NCI-H2171 (cell line): Measurements from ENCODE around the gene RIOX2.
"Not testable (repeated sequence)": the region's sequence is repeated elsewhere in the genome, so short reads cannot be mapped to it uniquely, and the experiment has no call there.

Experiments used
- DNase-seq: peaks from one replicate; lab custom pipeline; 2025; lab: John Stamatoyannopoulos, UW

RIOX2 gene

DNA sequence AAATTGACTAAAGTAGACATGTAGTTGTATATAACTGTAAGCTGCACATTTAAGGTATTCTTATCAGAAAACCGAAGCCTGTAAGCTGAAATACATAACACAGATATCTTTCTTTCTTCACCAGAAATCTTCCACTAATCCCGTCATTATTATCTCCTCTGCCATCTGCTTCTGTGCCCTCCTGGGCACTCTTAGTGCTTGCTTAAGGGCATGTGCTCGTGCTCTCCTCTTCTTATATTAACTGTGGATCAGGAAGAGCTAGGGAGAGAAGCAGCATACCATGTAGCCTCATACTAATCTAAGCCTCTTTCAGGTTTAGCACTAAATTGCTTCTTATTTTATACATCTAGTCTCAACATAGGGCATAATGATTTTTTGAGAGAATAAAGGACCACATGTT, 60.8 kb downstream of the RIOX2 start:
- DNase-seq, result no peak

- no peak for DNase-seq
These were observed 61.3 kb downstream of the RIOX2 start for GRCh38 chr3:97910931-97911351.

DNA sequence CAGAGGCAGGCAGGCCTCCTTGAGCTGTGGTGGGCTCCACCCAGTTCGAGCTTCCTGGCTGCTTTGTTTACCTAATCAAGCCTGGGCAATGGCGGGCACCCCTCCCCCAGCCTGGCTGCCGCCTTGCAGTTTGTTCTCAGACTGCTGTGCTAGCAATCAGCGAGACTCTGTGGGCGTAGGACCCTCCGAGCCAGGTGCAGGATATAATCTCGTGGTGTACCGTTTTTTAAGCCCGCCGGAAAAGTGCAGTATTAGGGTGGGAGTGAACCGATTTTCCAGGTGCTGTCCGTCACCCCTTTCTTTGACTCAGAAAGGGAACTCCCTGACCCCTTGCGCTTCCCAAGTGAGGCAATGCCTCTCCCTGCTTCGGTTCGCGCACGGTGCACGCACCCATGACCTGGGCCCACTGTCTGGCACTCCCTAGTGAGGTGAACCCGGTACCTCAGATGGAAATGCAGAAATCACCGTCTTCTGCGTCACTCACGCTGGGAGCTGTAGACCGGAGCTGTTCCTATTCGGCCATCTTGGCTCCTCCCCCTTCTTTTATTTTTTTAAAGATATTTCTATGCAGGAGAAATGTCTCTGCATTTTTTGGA, 61.9 kb downstream of the RIOX2 start:
- not testable (repeated sequence) for DNase-seq

DNA sequence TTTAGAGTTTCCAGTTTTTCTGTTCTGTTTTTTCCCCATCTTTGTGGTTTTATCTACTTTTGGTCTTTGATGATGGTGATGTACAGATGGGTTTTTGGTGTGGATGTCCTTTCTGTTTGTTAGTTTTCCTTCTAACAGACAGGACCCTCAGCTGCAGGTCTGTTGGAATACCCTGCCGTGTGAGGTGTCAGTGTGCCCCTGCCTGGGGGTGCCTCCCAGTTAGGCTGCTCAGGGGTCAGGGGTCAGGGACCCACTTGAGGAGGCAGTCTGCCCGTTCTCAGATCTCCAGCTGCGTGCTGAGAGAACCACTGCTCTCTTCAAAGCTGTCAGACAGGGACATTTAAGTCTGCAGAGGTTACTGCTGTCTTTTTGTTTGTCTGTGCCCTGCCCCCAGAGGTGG, 62.4 kb downstream of the RIOX2 start:
- not testable (repeated sequence) for DNase-seq

DNA sequence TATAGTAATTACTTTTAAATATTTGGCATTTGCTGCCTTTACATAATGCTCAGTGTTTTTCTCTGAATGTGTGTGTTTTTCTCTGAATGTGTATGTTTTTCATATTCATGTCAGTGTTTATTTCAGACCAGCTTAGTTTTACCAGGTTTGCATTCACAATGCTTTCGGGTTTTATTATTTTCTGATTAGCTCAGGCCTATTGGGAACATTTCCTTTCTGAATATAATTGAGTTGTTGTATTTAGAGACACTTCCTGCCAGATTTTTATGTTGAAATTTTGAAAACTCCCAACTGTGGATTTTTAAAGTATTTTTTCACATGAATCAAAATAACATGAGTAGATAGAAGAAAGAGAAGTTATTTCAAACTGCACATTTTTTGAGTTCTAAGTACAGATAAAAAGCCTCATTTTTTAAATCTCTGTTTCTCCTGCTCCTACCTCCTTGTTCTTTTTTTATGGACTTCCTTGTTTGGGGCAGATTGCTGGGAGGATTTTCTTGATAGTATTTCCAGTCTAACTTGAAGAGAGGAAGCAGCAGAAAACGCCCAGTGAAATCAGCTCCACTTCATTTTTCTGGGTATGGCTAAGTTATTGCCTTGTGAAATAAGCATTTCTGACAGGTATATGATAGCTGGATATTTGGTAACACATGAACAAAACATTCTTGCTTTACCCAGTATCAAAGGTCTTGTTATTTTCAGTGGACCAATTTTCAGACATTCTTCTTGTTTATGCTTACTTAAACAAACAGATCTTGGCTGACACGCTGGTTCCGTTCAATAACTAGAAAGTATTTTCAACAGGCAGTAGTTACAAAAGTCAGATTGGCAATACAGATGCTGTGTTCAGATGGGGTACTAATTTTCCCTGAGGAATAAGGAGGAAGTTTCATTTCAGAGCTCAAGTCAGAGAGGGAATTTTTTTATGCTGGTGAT, 70.7 kb downstream of the RIOX2 start:
- DNase-seq, result no peak

GRCh38 chr3:97899331-97899730, 72.9 kb downstream of the RIOX2 start:
- DNase-seq, result no peak

DNA sequence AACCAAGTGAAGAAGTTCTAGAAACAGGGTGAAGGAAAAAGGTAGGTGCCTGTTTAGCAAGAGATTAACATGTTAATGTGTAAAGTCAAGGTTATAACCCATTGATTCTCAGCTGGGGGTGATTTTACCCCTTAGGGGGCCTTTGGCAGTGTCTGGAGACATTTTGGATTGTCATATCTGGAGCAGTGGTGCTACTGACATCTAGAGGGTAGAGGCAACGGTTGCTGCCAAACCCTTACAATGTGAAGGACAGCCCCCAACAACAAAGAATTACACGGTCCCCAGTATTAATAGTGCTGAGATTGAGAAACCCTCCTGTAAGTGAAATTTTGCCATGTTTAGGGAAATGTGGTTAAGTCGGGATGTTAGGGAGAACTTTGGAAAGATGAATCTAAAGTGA, 75.7 kb downstream of the RIOX2 start:
- DNase-seq, result no peak

GRCh38 chr3:97896129-97896528, 76.1 kb downstream of the RIOX2 start:
- DNase-seq, result no peak

DNA sequence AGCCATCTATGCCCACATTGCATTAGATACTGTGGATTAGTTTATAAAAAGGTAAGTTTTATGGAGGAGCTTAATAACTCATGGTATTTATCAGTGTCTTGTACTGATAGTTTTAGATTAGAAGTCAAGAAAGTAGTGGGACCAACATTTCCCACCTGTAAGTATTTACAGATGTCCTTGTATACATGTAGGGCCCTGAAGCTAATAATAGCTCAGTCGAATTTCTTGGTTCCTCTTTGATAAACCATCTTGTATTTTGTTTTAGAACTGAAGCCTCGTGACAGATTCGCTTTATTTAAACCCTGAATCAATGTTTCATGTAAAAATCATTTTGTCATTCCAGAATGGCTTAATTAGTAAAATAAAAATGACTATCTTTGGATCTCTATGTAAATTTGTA, 77.0 kb downstream of the RIOX2 start:
- DNase-seq, result no peak

- no peak for DNase-seq
These were observed 79.4 kb downstream of the RIOX2 start for GRCh38 chr3:97892852-97893251.
